GM18870 (cell line): ENCODE data around the gene NT5C.

Source experiments
- ATAC-seq: cut with Tn5 transposase; IDR thresholded peaks from one replicate; pipeline ENCODE4 v1.9.1; 2021; ENCODE audit warnings: moderate library complexity; ENCODE audit not compliant: unreplicated experiment

NT5C gene

GRCh38 chr17:75118307-75118706 lies 13.2 kb downstream of the NT5C start:
- no peak for ATAC-seq

GRCh38 chr17:75116737-75117136 lies 14.8 kb downstream of the NT5C start:
- no peak for ATAC-seq

DNA sequence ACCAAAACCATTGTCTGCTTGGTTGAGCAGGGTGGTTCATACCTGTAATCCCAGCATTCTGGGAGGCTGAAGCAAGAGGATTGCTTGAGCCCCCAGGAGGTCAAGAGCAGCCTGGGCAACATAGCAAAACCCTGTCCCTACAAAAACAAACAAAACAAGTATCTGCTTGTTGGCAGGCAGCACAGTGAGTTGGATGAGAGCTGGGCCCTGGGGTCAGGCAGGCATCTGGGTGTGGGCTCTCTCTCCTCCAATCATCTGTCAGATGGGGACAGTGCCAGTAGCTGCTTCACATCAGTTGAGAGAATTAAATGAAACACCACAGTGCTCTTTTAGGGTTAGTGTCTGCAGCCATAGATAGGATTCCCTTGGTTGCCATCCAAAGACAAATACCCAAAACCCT lies 16.0 kb downstream of the NT5C start:
- ATAC-seq, result no peak

DNA sequence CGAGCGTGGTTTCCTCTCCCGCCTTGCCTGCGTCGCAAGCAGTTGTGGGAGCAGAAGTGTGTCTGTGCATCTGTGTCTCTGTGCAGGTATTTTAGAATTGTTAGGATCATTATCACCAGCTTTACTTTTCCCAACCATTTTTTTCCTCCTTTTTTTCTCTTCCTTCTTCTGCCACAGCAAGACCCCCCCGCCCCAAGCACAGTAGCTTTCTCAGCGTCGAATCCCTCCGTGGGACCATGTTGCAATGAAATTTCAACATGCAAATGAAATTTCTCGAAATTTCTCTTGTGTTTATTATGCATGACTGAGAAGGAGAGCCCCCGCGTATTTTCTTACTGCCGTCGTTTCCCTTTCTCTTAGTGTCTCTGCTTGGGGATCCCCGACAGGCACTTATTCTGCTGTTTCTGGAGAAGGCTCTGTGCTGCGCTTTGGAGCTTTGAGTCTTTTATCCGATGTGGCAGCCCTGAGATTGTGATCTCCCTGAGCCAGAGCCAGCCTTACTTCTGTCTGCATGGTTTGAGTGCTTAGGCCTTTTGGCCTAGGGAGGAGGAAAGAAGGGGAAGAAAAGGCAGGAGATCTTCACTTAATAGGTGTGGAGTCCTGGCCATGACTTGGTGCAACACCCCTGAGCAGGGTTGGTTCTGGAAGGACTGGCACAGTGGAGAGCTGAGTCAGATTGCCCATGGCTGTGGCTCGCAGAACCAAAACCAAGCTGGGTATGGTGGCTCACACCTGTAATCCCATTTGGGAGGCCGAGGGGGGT lies 16.8 kb downstream of the NT5C start:
- no peak for ATAC-seq

- no peak for ATAC-seq
These were observed 17.6 kb downstream of the NT5C start for GRCh38 chr17:75113798-75114551.

DNA sequence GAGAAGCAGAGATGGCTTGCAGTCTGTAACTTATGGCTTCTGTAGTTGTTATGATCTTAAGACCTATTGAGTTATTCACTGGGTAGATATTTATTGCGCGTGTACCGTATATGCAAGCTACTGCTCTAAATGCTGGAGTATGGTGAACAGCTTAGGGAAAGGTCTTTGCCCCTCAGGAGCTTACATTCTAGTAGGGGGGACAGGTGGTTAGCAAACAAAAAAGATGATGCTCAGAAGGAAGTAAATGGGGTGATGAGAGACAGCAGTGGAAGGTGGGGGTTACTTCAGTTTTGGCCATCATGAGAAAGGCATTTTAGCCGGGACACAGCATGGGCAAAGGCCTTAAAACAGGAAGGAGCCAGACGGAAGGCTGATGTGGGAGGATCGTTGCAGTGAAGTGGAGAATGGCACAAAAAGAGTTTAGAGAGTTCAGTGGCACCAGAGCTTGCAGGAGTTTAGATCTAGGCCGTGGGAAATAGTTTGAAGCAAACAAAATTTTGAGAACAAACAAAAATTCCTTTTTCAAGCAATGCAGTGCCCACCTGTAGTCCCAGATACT lies 19.7 kb downstream of the NT5C start:
- no peak for ATAC-seq

- no peak for ATAC-seq
These were observed 21.2 kb downstream of the NT5C start for GRCh38 chr17:75110234-75110937.

- no peak for ATAC-seq
These were observed 21.9 kb downstream of the NT5C start, which contains the start of gene ARMC7 for GRCh38 chr17:75109407-75110233. TSS of gene ARMC7 (plus strand) at chr17:75109969. CDS start at chr17:75110289, 320 bp downstream.

- no peak for ATAC-seq
These were observed 22.5 kb downstream of the NT5C start for GRCh38 chr17:75109046-75109406.

- ATAC-seq, result no peak
These were observed 23.3 kb downstream of the NT5C start for GRCh38 chr17:75108193-75108592.

GRCh38 chr17:75105126-75106080 lies 26.1 kb downstream of the NT5C start:
- no peak for ATAC-seq

DNA sequence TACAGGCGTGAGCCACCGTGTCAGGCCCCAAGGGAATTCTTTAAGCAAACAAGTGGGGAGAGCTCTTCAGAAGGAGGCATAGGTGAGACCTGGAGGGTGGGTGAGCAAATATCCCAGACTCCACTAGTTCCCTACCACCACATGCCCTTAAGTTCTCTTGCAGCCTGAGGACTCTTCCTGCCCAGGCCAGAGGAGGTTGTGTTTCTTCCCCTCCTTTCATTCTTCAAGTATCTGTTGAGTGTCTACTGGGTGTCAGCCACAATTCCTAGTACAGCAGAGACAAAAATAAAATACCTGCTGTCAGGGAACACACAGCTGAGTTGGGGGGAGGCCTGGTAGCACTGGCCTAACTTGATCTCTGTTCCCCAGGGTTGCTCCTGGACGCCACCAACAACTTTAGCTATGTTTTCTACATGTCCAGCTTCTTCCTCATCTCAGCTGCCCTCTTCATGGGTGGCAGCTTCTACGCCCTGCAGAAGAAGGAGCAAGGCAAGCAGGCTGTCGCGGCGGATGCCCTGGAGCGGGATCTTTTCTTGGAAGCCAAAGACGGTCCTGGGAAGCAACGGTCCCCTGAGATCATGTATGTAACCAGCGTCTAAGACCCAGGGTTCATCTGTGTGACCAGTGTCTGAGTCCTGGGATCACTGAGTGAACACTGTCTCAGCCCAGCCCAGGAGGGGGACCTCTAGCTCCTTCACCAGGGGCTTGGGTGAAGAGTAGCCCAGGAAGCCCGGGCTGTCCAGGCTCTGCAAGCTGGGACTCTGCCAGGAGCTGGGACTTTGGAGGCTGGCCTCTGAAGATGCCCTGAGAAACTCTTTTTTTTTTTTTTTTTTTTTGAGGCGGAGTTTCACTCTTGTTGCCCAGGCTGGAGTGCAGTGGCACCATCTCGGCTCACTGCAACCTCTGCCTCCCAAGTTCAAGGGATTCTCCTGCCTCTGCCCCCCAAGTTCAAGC lies 27.7 kb downstream of the NT5C start:
- ATAC-seq, result no peak

- ATAC-seq, result no peak
These were observed 29.1 kb downstream of the NT5C start for GRCh38 chr17:75102385-75102821.

DNA sequence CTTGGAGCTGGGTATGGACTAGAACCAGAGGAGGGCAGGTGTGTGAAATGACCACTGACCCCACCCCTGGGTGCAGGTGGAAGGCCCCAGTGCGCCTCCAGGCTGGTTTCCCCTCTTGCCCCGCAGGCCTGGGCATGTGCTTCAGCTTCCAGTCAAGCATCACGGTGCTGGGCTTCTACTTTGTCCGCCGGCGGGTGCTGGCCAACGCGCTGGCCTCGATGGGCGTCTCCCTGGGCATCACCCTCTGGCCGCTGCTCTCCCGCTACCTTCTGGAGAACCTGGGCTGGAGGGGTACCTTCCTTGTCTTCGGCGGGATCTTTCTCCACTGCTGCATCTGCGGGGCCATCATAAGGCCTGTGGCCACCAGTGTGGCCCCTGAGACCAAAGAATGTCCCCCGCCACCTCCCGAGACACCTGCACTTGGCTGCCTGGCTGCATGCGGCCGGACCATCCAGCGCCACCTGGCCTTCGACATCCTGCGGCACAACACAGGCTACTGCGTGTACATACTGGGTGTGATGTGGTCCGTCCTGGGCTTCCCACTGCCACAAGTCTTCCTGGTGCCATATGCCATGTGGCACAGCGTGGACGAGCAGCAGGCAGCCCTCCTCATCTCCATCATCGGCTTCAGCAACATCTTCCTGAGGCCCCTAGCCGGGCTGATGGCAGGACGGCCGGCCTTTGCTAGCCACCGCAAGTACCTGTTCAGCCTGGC lies 31.5 kb downstream of the NT5C start:
- ATAC-seq, result no peak

DNA sequence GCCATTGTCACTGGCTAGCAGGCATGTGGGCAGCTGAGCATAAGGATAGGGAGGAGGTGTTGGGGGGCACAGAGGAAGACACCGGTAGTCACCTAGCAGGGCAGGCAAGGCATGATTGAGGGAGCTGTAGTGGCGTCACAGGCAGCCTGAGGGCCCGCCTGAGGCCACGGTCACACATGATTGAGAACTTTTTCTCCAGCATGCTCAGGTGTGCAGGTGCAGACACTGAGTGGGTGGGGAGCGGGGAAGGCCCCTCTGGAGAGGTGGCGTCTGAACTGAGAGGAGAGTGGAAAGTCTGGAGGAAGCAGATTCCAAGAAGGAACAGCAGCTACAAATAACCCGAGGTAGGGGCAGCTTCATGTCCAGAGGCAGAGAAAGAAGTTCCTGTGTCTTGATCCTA lies 32.7 kb downstream of the NT5C start:
- ATAC-seq, result no peak

DNA sequence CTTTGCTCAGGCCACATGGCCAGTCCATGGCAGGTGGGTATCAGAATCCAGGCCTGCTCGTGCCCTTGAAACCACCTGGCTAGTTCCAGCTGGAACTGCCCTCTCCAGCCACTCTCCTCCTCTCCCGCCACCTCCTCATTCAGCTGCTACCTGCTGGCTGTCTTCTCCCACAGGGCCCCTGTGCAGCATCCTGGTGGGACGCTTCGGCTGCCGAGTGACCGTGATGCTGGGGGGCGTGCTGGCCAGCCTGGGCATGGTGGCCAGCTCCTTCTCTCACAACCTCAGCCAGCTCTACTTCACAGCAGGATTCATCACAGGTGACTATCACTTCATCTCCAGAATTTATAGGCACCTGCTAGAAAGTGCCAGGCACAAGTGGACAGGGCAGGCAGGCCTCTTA lies 33.7 kb downstream of the NT5C start:
- no peak for ATAC-seq

- ATAC-seq, result no peak
These were observed 35.4 kb downstream of the NT5C start for GRCh38 chr17:75096082-75096625.
